Keratinocyte (primary cell): ENCODE measurements around the gene PRSS35. TPM values are rescaled to one million over a fixed set of nuclear protein-coding genes. Genes with fewer than 3 reads are reported as not detected.

ENCODE experiments used
- DNase-seq: peaks from one replicate; pipeline ENCODE4 v3.0.0-alpha.2; 2011; ENCODE audit warnings: low read depth, missing footprints, low spot score
- FAIRE-seq: peaks from 2 replicates; lab custom pipeline; 2011; peaks lifted over from hg19 to GRCh38; lab: Jason Lieb, UNC
- H2AFZ ChIP-seq: 2 replicates; pipeline ENCODE4 v1.6.0; 2012; ENCODE audit warnings: low read length, control low read depth, inconsistent platforms; ENCODE audit not compliant: control insufficient read depth
- H3K27ac ChIP-seq: 2 replicates; pipeline ENCODE4 v1.5.1; 2011; ENCODE audit warnings: low read length; ENCODE audit not compliant: control insufficient read depth, insufficient read depth
- H3K27me3 ChIP-seq: 3 replicates; pipeline ENCODE4 v1.6.0; 2011; ENCODE audit warnings: low read length; ENCODE audit not compliant: control insufficient read depth, insufficient read depth; ENCODE audit errors: extremely low read depth
- H3K36me3 ChIP-seq, 2 experiments: 2 replicates in 1 of 2; 3 replicates in 1 of 2; pipeline ENCODE4 v1.5.1; 2011; ENCODE audit warnings: low read length in 2 of 2, mild to moderate bottlenecking in 1 of 2; ENCODE audit not compliant: control insufficient read depth in 2 of 2, insufficient read depth in 2 of 2; ENCODE audit errors: extremely low read depth in 1 of 2
- H3K4me1 ChIP-seq: 3 replicates; pipeline ENCODE4 v1.5.1; 2011; ENCODE audit warnings: low read length; ENCODE audit not compliant: control insufficient read depth, insufficient read depth; ENCODE audit errors: extremely low read depth
- H3K4me2 ChIP-seq: 3 replicates; pipeline ENCODE4 v1.6.0; 2011; ENCODE audit warnings: low read depth, low read length; ENCODE audit not compliant: control insufficient read depth, insufficient read depth; ENCODE audit errors: extremely low read depth
- H3K4me3 ChIP-seq, 3 experiments: fragments of 200-600 bp in 1 of 3; sonication (generic) in 1 of 3; 2 replicates in 2 of 3; 3 replicates in 1 of 3; pipeline ENCODE4 v1.5.1; 2011 to 2016; ENCODE audit warnings: low read length in 3 of 3, mild to moderate bottlenecking in 3 of 3, control low read depth in 2 of 3, inconsistent platforms in 1 of 3, low read depth in 1 of 3, mixed read lengths in 1 of 3, mixed run types in 1 of 3, moderate library complexity in 1 of 3; ENCODE audit not compliant: control insufficient read depth in 2 of 3, insufficient read depth in 2 of 3; ENCODE audit errors: extremely low read depth in 1 of 3
- H3K79me2 ChIP-seq: 2 replicates; pipeline ENCODE4 v1.6.0; 2012; ENCODE audit warnings: low read length; ENCODE audit not compliant: control insufficient read depth, insufficient read depth
- H3K9ac ChIP-seq: 3 replicates; pipeline ENCODE4 v1.6.0; 2011; ENCODE audit warnings: low read length; ENCODE audit not compliant: control insufficient read depth, insufficient read depth; ENCODE audit errors: extremely low read depth
- H3K9me1 ChIP-seq: 3 replicates; pipeline ENCODE4 v1.6.0; 2011; ENCODE audit warnings: low read length; ENCODE audit not compliant: control insufficient read depth, insufficient read depth; ENCODE audit errors: extremely low read depth
- H3K9me3 ChIP-seq: 2 replicates; pipeline ENCODE4 v1.5.1; 2012; ENCODE audit warnings: low read depth, low read length; ENCODE audit not compliant: control insufficient read depth
- H4K20me1 ChIP-seq: 3 replicates; pipeline ENCODE4 v1.6.0; 2011; ENCODE audit warnings: low read length; ENCODE audit not compliant: control insufficient read depth, insufficient read depth; ENCODE audit errors: extremely low read depth
- EZH2 ChIP-seq: IDR thresholded peaks from one replicate; pipeline ENCODE4 v1.6.1; 2012; ENCODE audit warnings: inconsistent platforms, mild to moderate bottlenecking, low read length, moderate library complexity
- dilution Hi-C: fragments of 300-500 bp; cut with MboI; formaldehyde crosslinking; loops from one replicate; pipeline ENCODE4 v1.7.0; 2020; ENCODE audit warnings: low sequenced_read_pairs; ENCODE audit not compliant: extremely low pct_ligation_motif_present
- polyA minus RNA-seq, 3 experiments: library from RNA; depleted of rRNA, polyadenylated mRNA; stranded (reverse); fragments of >200 nt; gene quantifications; 1 replicate in 1 of 3; 2 replicates in 1 of 3; 3 replicates in 1 of 3; pipeline ENCODE4 v1.2.3, GENCODE V29; 2011
- polyA plus RNA-seq, 5 experiments: library from polyadenylated mRNA; depleted of rRNA in 3 of 5; stranded (reverse) in 3 of 5; stranded (forward) in 1 of 5; unstranded in 1 of 5; fragments of >200 nt; gene quantifications; 1 replicate in 1 of 5; 2 replicates in 3 of 5; 3 replicates in 1 of 5; pipeline versions ENCODE4 v1.2.1 to v1.2.3, GENCODE V29; 2011 to 2012; ENCODE audit warnings: missing spikeins in 2 of 5, low read depth in 1 of 5, low replicate concordance in 1 of 5
- TF ChIP-seq, protein P1 (sequence below), 3 experiments: IDR thresholded peaks in 1 of 3; conservative IDR thresholded peaks in 1 of 3; optimal IDR thresholded peaks in 1 of 3; 2 replicates in 2 of 3; 3 replicates in 1 of 3; pipeline versions ENCODE3 to v1.5.1; 2011; ENCODE audit warnings: low read length in 3 of 3, mild to moderate bottlenecking in 3 of 3, moderate library complexity in 2 of 3, control low read depth in 1 of 3, inconsistent platforms in 1 of 3; ENCODE audit not compliant: insufficient read depth in 2 of 3; ENCODE audit errors: extremely low read depth in 1 of 3

Gene PRSS35, protein sequence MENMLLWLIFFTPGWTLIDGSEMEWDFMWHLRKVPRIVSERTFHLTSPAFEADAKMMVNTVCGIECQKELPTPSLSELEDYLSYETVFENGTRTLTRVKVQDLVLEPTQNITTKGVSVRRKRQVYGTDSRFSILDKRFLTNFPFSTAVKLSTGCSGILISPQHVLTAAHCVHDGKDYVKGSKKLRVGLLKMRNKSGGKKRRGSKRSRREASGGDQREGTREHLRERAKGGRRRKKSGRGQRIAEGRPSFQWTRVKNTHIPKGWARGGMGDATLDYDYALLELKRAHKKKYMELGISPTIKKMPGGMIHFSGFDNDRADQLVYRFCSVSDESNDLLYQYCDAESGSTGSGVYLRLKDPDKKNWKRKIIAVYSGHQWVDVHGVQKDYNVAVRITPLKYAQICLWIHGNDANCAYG
- polyA plus RNA-seq (0.04 to 0.05 TPM in 2 of 3 replicates, not detected in the other), polyA minus RNA-seq (not detected in 3 replicates)
- polyA plus RNA-seq (2011; ENCODE audit: low read depth): not detected
- polyA plus RNA-seq (2011; cell fraction: cytosol; rRNA removed): 0.02 and 0.03 TPM in 2 replicates
- 0.08 and 0.18 TPM in 2 replicates for polyA plus RNA-seq (2011; cell fraction: nucleus; rRNA removed)
- polyA plus RNA-seq (2012; ENCODE audit: low replicate concordance): 0.06 and 0.13 TPM in 2 replicates
- polyA minus RNA-seq (2011; cell fraction: cytosol; rRNA and poly(A)+ RNA removed): not detected
- polyA minus RNA-seq (2011; cell fraction: nucleus; rRNA and poly(A)+ RNA removed): not detected in 2 replicates

DNA sequence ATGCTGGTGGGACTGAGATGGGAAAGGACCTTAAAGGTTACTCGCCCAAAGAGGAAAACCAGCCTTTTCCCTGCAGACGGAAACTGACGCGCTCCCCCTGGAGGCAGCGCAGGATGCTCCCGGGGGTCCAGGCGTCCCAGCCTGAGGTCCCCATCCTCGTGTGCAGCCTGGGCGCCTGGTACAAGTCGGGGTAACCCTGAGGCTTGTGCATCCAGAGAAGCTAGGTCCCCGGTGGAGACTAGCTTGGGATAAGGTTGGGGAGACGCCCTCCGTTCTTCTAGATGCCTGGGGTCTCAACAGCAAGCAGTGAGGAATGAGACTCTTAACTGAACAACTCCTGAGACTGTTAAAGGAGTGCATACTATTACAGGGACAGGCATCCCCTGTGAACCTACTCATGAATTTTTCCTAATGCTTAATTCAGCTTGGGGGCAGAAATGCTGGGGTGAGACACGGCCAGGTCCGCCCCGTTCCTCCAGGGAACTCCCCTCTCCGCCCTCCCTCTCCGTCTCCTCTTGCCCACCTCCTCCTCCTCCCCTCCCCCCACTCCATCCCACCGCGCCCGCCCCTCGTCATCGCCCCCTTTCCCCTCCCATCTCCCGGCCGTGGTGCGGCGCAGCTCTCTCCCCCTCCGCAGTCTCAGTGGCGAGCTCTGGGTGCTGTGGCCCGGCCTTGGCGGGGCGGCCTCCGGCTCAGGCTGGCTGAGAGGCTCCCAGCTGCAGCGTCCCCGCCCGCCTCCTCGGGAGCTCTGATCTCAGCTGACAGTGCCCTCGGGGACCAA lies at the start of gene PRSS35:
PRSS35 (plus strand) TSS at position 634 of the 781 bp plus-strand sequence. CDS start 10,908 bp downstream, outside the sequence.
- DNase-seq: no peak
- no peak for FAIRE-seq
- peak within 1 kb of the TSS; percentile 96 for H3K4me2 ChIP-seq
- H3K27ac ChIP-seq: no peak within 1 kb of the TSS
- H3K36me3 ChIP-seq: no peaks in the 10 kb centered on the region
- peak within 1 kb of the TSS; percentile 67 for H2AFZ ChIP-seq
- no peaks in the 10 kb centered on the region for H3K9me1 ChIP-seq
- no peaks in the 10 kb centered on the region for H4K20me1 ChIP-seq
- peak within 1 kb of the TSS; percentile 37 to 65 (median 57) for H3K4me3 ChIP-seq
- peaks cover 4% of the 10 kb centered on the region for H3K27me3 ChIP-seq
- dilution Hi-C loops: loop anchor here (25.0 kb wide), 1 partner anchor 100 kb away; no protein-coding TSS in a partner anchor
- H3K9ac ChIP-seq: peak within 1 kb of the TSS; percentile 2
- H3K9me3 ChIP-seq: no peaks in the 10 kb centered on the region
- TF ChIP-seq, protein P1, sequence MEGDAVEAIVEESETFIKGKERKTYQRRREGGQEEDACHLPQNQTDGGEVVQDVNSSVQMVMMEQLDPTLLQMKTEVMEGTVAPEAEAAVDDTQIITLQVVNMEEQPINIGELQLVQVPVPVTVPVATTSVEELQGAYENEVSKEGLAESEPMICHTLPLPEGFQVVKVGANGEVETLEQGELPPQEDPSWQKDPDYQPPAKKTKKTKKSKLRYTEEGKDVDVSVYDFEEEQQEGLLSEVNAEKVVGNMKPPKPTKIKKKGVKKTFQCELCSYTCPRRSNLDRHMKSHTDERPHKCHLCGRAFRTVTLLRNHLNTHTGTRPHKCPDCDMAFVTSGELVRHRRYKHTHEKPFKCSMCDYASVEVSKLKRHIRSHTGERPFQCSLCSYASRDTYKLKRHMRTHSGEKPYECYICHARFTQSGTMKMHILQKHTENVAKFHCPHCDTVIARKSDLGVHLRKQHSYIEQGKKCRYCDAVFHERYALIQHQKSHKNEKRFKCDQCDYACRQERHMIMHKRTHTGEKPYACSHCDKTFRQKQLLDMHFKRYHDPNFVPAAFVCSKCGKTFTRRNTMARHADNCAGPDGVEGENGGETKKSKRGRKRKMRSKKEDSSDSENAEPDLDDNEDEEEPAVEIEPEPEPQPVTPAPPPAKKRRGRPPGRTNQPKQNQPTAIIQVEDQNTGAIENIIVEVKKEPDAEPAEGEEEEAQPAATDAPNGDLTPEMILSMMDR (optimal IDR thresholded peaks at IDR 0.05 in 1 of 3, IDR thresholded peaks at IDR 0.05 in 1 of 3, conservative IDR thresholded peaks at IDR 0.05 in 1 of 3; ENCODE audit: extremely low read depth in 1 of 3, insufficient read depth in 2 of 3, low read length in 3 of 3): peak; percentile 75 to 86 (median 83)
- TF ChIP-seq EZH2: no peak
- H3K4me1 ChIP-seq: peaks cover 7% of the 10 kb centered on the region
- no peaks in the 10 kb centered on the region for H3K79me2 ChIP-seq

DNA sequence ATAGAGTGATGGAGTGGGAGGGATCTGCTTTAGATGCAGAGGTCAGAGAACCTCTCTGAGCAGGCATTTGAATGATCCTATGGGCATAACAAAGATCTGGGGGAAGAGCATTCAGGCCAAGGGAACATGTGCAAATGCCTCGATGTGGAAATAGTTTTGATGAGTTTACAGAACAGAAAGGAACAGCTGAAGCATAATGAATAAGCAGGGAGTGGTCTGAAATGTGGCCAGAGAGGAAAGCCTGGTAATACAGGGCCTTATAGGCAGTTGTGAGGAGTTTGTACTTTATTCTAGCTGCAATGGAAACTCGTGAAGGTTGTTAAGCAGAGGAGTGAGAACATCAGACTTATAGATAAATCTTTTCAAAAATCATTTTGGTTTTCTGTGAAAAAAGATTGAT lies 48.4 kb upstream of the PRSS35 start:
- H3K9me1 ChIP-seq: no peaks in the 10 kb centered on the region
- H3K36me3 ChIP-seq: no peaks in the 10 kb centered on the region
- peak overlapping the region; percentile 11 for H3K4me2 ChIP-seq
- H3K4me1 ChIP-seq: peaks cover 7% of the 10 kb centered on the region
- dilution Hi-C loops: no loop called here
- H3K27ac ChIP-seq: peak overlapping the region; percentile 45
- H3K79me2 ChIP-seq: no peaks in the 10 kb centered on the region
- no peak overlapping the region for H3K9ac ChIP-seq
- H4K20me1 ChIP-seq: no peaks in the 10 kb centered on the region
- H3K27me3 ChIP-seq: no peaks in the 10 kb centered on the region
- no peak overlapping the region for H2AFZ ChIP-seq
- DNase-seq (peak; percentile 38), FAIRE-seq (no peak)
- H3K9me3 ChIP-seq: no peaks in the 10 kb centered on the region
- TF ChIP-seq, protein P1 (optimal IDR thresholded peaks at IDR 0.05 in 1 of 3, IDR thresholded peaks at IDR 0.05 in 1 of 3, conservative IDR thresholded peaks at IDR 0.05 in 1 of 3; ENCODE audit: extremely low read depth in 1 of 3, insufficient read depth in 2 of 3, low read length in 3 of 3): no peak
- no peak for TF ChIP-seq EZH2
- H3K4me3 ChIP-seq: no peak overlapping the region
